Right lobe of liver (tissue), 6 donors: ENCODE results near the gene ARMH2. TPM values are rescaled to one million over a fixed set of nuclear protein-coding genes. Genes with fewer than 3 reads are reported as not detected.

Experiments
- ATAC-seq, 4 donors: fragments of 200-7000 bp; cut with Tn5 transposase; one replicate each; pipeline ENCODE4 v1.9.1; 2020; ENCODE audit warnings: mild to moderate bottlenecking in 4 of 4, moderate library complexity in 4 of 4
- DNase-seq, 3 donors: peaks; one replicate each; pipeline ENCODE4 v3.0.0-alpha.2; 2020
- H3K27ac ChIP-seq, 3 donors: fragments of 200-600 bp; one replicate each; pipeline ENCODE4 v1.8.0; 2022
- H3K27me3 ChIP-seq, 2 donors: fragments of 200-600 bp; one replicate each; pipeline ENCODE4 v1.8.0; 2022
- H3K36me3 ChIP-seq, 4 donors: fragments of 200-600 bp; sonication (generic) in 1 of 4; one replicate each; pipeline versions ENCODE4 v1.5.1 to v1.8.0; 2017 to 2022; ENCODE audit warnings: control low read depth in 1 of 4
- H3K4me1 ChIP-seq, 4 donors: fragments of 200-600 bp; sonication (generic) in 1 of 4; one replicate each; pipeline versions ENCODE4 v1.5.1 to v1.8.0; 2017 to 2022; ENCODE audit warnings: control low read depth in 1 of 4
- H3K4me3 ChIP-seq, 3 donors: fragments of 200-600 bp; one replicate each; pipeline ENCODE4 v1.8.0; 2022
- H3K9me3 ChIP-seq, 4 donors: fragments of 200-600 bp; sonication (generic) in 1 of 4; one replicate each; pipeline versions ENCODE4 v1.5.1 to v1.8.0; 2017 to 2022; ENCODE audit warnings: control low read depth in 1 of 4
- CTCF ChIP-seq, 4 donors: fragments of 200-600 bp in 3 of 4; fragments of 450-650 bp in 1 of 4; IDR thresholded peaks; one replicate each; pipeline versions ENCODE4 v1.5.1 to v1.8.0; 2016 to 2022; ENCODE audit warnings: antibody characterized with exemption in 4 of 4, mild to moderate bottlenecking in 2 of 4
- POLR2A ChIP-seq: fragments of 450-650 bp; IDR thresholded peaks from one replicate; pipeline ENCODE4 v1.6.1; 2017; ENCODE audit warnings: antibody characterized with exemption, mild to moderate bottlenecking
- WGBS: methylation state at CpG from one replicate; pipeline ENCODE4 v1.1.6; 2018; ENCODE audit warnings: low coverage, low lambda C conversion rate; ENCODE audit not compliant: insufficient coverage; ENCODE audit errors: missing lambda C conversion rate; 5-methylcytosine and 5-hydroxymethylcytosine counted together
- intact Hi-C, 2 donors: fragments of 100-400 bp; cut with DNase I; formaldehyde crosslinking; loops; one replicate each; pipeline versions ENCODE4 v1.11.2 to v1.14.1; 2022
- total RNA-seq, 6 experiments: library from RNA; depleted of rRNA in 2 of 6; stranded (reverse); fragments of >200 nt in 2 of 6; fragmentation: NEBNext Ultra II Directional in 3 of 6; extraction: Animal tissue kit (Norgen Biotek cat#: 25700) in 3 of 6; gene quantifications; one replicate each; pipeline versions ENCODE4 v1.1.0 to v1.2.4, GENCODE V29; 2016 to 2023
- donor health status: DM: no; HTN: yes; CAD: no.
- donor health status: DM: no; HTN: no; CAD: no.
- donor health status: DM: no; HTN: no; CAD: no.
- donor health status: DM: no; HTN: yes; CAD: no.
- donor health status: DM: no; HTN: yes; CAD: no.

Gene ARMH2
- total RNA-seq, 6 experiments from 2014 or later, result not detected

GRCh38 chr6:24824142-24824938, 25.6 kb upstream of the ARMH2 start:
- H3K4me1 ChIP-seq, result no peaks in the 10 kb centered on the region
- ATAC-seq, result no peak
- DNase-seq, result no peak
- H3K27me3 ChIP-seq, result no peaks in the 10 kb centered on the region
- H3K27ac ChIP-seq, result no peak overlapping the region
- TF ChIP-seq CTCF (IDR thresholded peaks at IDR 0.05), result no peak
- TF ChIP-seq POLR2A, result no peak
- H3K36me3 ChIP-seq, result peaks cover 0 to 8% (median under 1%) of the 10 kb centered on the region in 4 donors
- 63% methylated on average over 6 of the region's 6 CpGs for WGBS
- H3K4me3 ChIP-seq, result no peak overlapping the region
- intact Hi-C loops, result no loop called here
- no peaks in the 10 kb centered on the region for H3K9me3 ChIP-seq

GRCh38 chr6:24823185-24823584, 24.5 kb upstream of the ARMH2 start:
- Histone ChIP-seq H3K27ac (no peak overlapping the region), H3K36me3 (peaks cover 0 to 8% (median under 1%) of the 10 kb centered on the region in 4 donors), H3K4me3 (no peak overlapping the region), H3K27me3 (no peaks in the 10 kb centered on the region), H3K9me3 (no peaks in the 10 kb centered on the region), H3K4me1 (no peaks in the 10 kb centered on the region)
- WGBS, result 82% methylated on average over 2 of the region's 2 CpGs
- ATAC-seq (no peak), DNase-seq (no peak)
- intact Hi-C loops, result no loop called here
- TF ChIP-seq POLR2A, result no peak
- no peak for TF ChIP-seq CTCF (IDR thresholded peaks at IDR 0.05)

- WGBS, result 100% methylated on average over 3 of the region's 6 CpGs
- no peak for TF ChIP-seq POLR2A
- no peak overlapping the region for H3K4me3 ChIP-seq
- ATAC-seq (no peak), DNase-seq (no peak)
- no peak overlapping the region for H3K27ac ChIP-seq
- H3K4me1 ChIP-seq, result no peaks in the 10 kb centered on the region
- no peaks in the 10 kb centered on the region for H3K27me3 ChIP-seq
- intact Hi-C loops, result no loop called here
- H3K9me3 ChIP-seq, result no peaks in the 10 kb centered on the region
- peaks cover 0 to 8% (median under 1%) of the 10 kb centered on the region in 4 donors for H3K36me3 ChIP-seq
These were observed 24.0 kb upstream of the ARMH2 start for GRCh38 chr6:24822696-24823095.

- no peaks in the 10 kb centered on the region for H3K4me1 ChIP-seq
- intact Hi-C loops, result no loop called here
- DNase-seq (no peak), ATAC-seq (peak in 1 of 4 donors; percentile 49)
- no peaks in the 10 kb centered on the region for H3K27me3 ChIP-seq
- no peak overlapping the region for H3K27ac ChIP-seq
- H3K9me3 ChIP-seq, result no peaks in the 10 kb centered on the region
- WGBS, result 54% methylated on average over 3 of the region's 3 CpGs
- H3K4me3 ChIP-seq, result no peak overlapping the region
- no peak for TF ChIP-seq CTCF (IDR thresholded peaks at IDR 0.05)
- TF ChIP-seq POLR2A, result no peak
- H3K36me3 ChIP-seq, result peaks cover 0 to 8% (median under 1%) of the 10 kb centered on the region in 4 donors
These were observed 23.2 kb upstream of the ARMH2 start for GRCh38 chr6:24821860-24822444.

- no peak for TF ChIP-seq POLR2A
- TF ChIP-seq CTCF (IDR thresholded peaks at IDR 0.05), result no peak
- Histone ChIP-seq H3K4me1 (no peaks in the 10 kb centered on the region), H3K4me3 (no peak overlapping the region), H3K36me3 (no peaks in the 10 kb centered on the region), H3K27ac (no peak overlapping the region), H3K27me3 (no peaks in the 10 kb centered on the region), H3K9me3 (no peaks in the 10 kb centered on the region)
- DNase-seq, result no peak
- 91% methylated on average over 2 of the region's 2 CpGs for WGBS
- intact Hi-C loops, result no loop called here
- ATAC-seq, result no peak
These were observed 19.6 kb upstream of the ARMH2 start for GRCh38 chr6:24818346-24818745.
